Ovary (tissue), 3 donors: ENCODE measurements around the gene GRID1.

Experiments used
- CTCF ChIP-seq, 3 donors: fragments of 450-650 bp in 2 of 3; fragments of 200-600 bp in 1 of 3; IDR thresholded peaks; one replicate each; pipeline versions ENCODE4 v1.5.1 to v1.8.0; 2016 to 2022; ENCODE audit warnings: antibody characterized with exemption in 3 of 3, mild to moderate bottlenecking in 1 of 3
- EP300 ChIP-seq: sonication (generic); formaldehyde crosslinking; IDR thresholded peaks from one replicate; pipeline ENCODE4 v1.6.1; 2017; ENCODE audit warnings: antibody characterized with exemption
- POLR2A ChIP-seq: fragments of 450-650 bp; IDR thresholded peaks from one replicate; pipeline ENCODE4 v1.6.1; 2017; ENCODE audit warnings: antibody characterized with exemption, mild to moderate bottlenecking, moderate library complexity
- donor health status: DM: no; HTN: no; CAD: no.

- no peak for TF ChIP-seq CTCF (IDR thresholded peaks at IDR 0.05)
- no peak for TF ChIP-seq POLR2A
- no peak for TF ChIP-seq EP300
Measured at GRCh38 chr10:86083206-86083605, 283.4 kb downstream of the GRID1 start.
